Mammary epithelial cell (primary cell): ENCODE measurements around the gene STK24.

Experiments used
- EZH2 ChIP-seq: IDR thresholded peaks from 2 replicates; pipeline ENCODE4 v1.6.1; 2012; ENCODE audit warnings: low read length, inconsistent platforms, borderline replicate concordance
- TF ChIP-seq, protein P1 (sequence below), 2 donors: IDR thresholded peaks in 1 of 2; conservative IDR thresholded peaks in 1 of 2; 2 replicates each; pipeline ENCODE4 v1.5.1; 2011 to 2012; ENCODE audit warnings: inconsistent platforms in 2 of 2, low read length in 2 of 2, mild to moderate bottlenecking in 2 of 2, control low read depth in 1 of 2, low read depth in 1 of 2; ENCODE audit not compliant: insufficient read depth in 1 of 2; ENCODE audit errors: extremely low read depth in 1 of 2

- no peak for TF ChIP-seq EZH2
- TF ChIP-seq, protein P1, sequence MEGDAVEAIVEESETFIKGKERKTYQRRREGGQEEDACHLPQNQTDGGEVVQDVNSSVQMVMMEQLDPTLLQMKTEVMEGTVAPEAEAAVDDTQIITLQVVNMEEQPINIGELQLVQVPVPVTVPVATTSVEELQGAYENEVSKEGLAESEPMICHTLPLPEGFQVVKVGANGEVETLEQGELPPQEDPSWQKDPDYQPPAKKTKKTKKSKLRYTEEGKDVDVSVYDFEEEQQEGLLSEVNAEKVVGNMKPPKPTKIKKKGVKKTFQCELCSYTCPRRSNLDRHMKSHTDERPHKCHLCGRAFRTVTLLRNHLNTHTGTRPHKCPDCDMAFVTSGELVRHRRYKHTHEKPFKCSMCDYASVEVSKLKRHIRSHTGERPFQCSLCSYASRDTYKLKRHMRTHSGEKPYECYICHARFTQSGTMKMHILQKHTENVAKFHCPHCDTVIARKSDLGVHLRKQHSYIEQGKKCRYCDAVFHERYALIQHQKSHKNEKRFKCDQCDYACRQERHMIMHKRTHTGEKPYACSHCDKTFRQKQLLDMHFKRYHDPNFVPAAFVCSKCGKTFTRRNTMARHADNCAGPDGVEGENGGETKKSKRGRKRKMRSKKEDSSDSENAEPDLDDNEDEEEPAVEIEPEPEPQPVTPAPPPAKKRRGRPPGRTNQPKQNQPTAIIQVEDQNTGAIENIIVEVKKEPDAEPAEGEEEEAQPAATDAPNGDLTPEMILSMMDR (conservative IDR thresholded peaks at IDR 0.05 in 1 of 2, IDR thresholded peaks at IDR 0.05 in 1 of 2; ENCODE audit: extremely low read depth in 1 of 2, insufficient read depth in 1 of 2, low read depth in 1 of 2, low read length in 2 of 2), result no peak
These were observed 534 bp downstream of the STK24 start for GRCh38 chr13:98576200-98576945.
